ENCODE measurements around the gene RNF144A. TPM values are rescaled to one million over a fixed set of nuclear protein-coding genes. Genes with fewer than 3 reads are reported as not detected.

Gene RNF144A
- total RNA-seq, 1 donor from 2014 or later: 36.4 TPM

- intact Hi-C loops (cut with micrococcal nuclease): loop anchor here (2.0 kb wide), 2 partner anchors 139 to 209 kb away; no protein-coding TSS in a partner anchor
Measured at GRCh38 chr2:7035884-7036283, 118.7 kb downstream of the RNF144A start.

- intact Hi-C loops (cut with micrococcal nuclease): loop anchor here (2.0 kb wide), 2 partner anchors 141 to 211 kb away; no protein-coding TSS in a partner anchor
Measured at GRCh38 chr2:7037340-7038333, 120.4 kb downstream of the RNF144A start.

GRCh38 chr2:7040547-7040946, 123.3 kb downstream of the RNF144A start:
- intact Hi-C loops (cut with micrococcal nuclease): loop anchor here (5.0 kb wide), 1 partner anchor 123 kb away; the partner anchor contains the start of gene RNF144A

- intact Hi-C loops (cut with micrococcal nuclease): loop anchor here (5.0 kb wide), 1 partner anchor 124 kb away; the partner anchor contains the start of gene RNF144A
Measured at GRCh38 chr2:7041421-7041820, 124.2 kb downstream of the RNF144A start.

- intact Hi-C loops (cut with micrococcal nuclease): loop anchor here (1.0 to 5.0 kb wide), 3 partner anchors 126 to 217 kb away; partner anchors contain the start of gene RNF144A
Measured at GRCh38 chr2:7043690-7044089, 126.5 kb downstream of the RNF144A start.

GRCh38 chr2:7044253-7045250, 127.3 kb downstream of the RNF144A start:
- intact Hi-C loops (cut with micrococcal nuclease): loop anchor here (1.0 to 5.0 kb wide), 3 partner anchors 127 to 218 kb away; partner anchors contain the start of gene RNF144A

GRCh38 chr2:7045601-7046590, 128.7 kb downstream of the RNF144A start:
- intact Hi-C loops (cut with micrococcal nuclease): no loop called here

- intact Hi-C loops (cut with micrococcal nuclease): no loop called here
Measured at GRCh38 chr2:7047661-7048060, 130.4 kb downstream of the RNF144A start.

GRCh38 chr2:7048762-7049294, 131.6 kb downstream of the RNF144A start:
- intact Hi-C loops (cut with micrococcal nuclease): no loop called here

GRCh38 chr2:7052404-7052803, 135.2 kb downstream of the RNF144A start:
- intact Hi-C loops (cut with micrococcal nuclease): no loop called here

- intact Hi-C loops (cut with micrococcal nuclease): no loop called here
Measured at GRCh38 chr2:7053650-7054265, 136.5 kb downstream of the RNF144A start.

- intact Hi-C loops (cut with micrococcal nuclease): no loop called here
Measured at GRCh38 chr2:7057865-7058400, 140.7 kb downstream of the RNF144A start.

- intact Hi-C loops (cut with micrococcal nuclease): no loop called here
Measured at GRCh38 chr2:7060156-7060555, 142.9 kb downstream of the RNF144A start.

- intact Hi-C loops (cut with micrococcal nuclease): no loop called here
Measured at GRCh38 chr2:7060631-7061449, 143.6 kb downstream of the RNF144A start.

GRCh38 chr2:7061450-7061789, 144.2 kb downstream of the RNF144A start:
- intact Hi-C loops (cut with micrococcal nuclease): no loop called here

- intact Hi-C loops (cut with micrococcal nuclease): no loop called here
Measured at GRCh38 chr2:7061921-7062320, 144.7 kb downstream of the RNF144A start.

GRCh38 chr2:7063789-7064188, 146.6 kb downstream of the RNF144A start:
- intact Hi-C loops (cut with micrococcal nuclease): no loop called here

- intact Hi-C loops (cut with micrococcal nuclease): no loop called here
Measured at GRCh38 chr2:7068457-7068856, 151.2 kb downstream of the RNF144A start.

Data from T-helper 2 cell treated with Interferon-gamma antibody and Interleukin-4, amounts not matched to agents 100 ng/mL and 5 ng/mL, for 36 hours (primary cell).